Measurements from ENCODE around the gene CD47.

The CD47 gene

DNA sequence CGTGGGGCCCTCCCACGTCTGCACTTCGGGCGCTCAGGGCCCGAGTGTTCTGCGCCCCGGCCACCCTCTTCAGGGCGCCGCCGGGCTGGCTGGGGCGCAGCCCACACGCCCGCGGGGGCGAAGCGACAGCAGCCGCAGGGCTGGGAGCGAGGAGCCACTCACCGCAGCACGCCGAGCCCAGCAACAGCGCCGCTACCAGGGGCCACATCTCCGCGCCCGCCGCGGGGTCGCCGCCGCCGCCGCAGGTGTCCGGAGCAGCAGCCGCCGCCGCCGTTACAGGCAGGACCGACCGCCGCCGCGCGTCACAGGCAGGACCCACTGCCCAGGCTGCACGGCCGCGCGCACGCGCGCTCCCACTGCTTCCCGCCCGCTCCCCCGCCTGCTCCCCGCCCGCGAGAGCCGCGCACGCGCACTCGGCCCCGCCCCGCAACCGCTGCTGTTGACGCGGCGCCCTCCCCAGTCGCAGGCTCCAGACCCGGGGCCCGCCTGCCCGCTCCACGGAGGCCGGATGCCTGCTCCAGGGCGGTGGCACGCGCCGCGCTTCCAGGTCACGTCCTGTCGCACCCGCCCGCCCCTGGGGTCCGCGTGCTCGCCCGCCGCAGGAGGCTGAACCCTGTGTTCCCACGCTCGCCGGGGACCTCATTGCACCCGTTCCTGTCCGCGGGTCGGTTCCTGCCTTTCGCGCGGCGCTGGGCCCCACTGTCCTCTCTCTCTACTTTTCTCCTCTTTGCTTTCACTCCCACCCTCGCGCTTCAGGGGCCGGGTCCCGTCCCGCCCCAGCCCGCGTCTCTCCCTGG, at the start of gene CD47:
Gene CD47 (minus strand): TSS at position 331 of the 797 bp plus-strand sequence. CDS start 123 bp downstream, at position 208.
- in situ Hi-C loops (cut with HindIII; ENCODE audit: low sequenced_read_pairs): no loop called here

DNA sequence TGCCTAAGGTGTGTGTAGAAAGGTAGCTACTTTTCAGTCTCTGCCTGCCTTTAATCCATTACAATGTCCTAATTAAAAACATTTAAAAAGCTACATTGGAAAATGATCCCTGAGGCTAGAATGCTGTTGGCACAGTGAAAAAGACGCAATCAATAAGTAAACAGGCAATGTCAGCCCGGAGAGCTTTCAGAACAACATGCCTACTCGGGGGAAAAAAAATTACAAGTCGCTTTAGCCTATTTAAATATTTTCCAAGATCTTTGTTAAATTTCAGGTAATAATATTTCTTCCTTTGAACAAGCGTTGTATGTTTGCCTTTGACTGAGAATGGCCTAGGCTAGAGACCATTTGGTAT, 46.6 kb upstream of the CD47 start:
- in situ Hi-C loops (cut with HindIII; ENCODE audit: low sequenced_read_pairs): no loop called here

- in situ Hi-C loops (cut with HindIII; ENCODE audit: low sequenced_read_pairs): no loop called here
These were observed 46.0 kb upstream of the CD47 start for GRCh38 chr3:108136561-108137459.

DNA sequence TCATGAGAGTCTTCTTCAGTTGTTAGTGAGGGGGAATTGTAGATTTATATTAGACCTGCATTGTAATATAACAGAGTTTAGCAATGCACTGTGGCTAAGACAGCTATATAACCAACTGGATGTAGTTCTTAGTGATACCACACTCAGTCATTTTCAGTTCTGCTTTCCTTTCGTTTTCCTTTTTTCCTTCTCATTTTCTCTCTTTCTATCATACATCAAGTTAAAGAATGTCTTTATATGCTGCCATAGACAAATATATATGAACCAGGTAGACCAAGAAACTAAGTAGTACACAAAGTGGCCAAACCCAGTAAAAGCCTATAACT, 43.7 kb upstream of the CD47 start:
- in situ Hi-C loops (cut with HindIII; ENCODE audit: low sequenced_read_pairs): no loop called here

DNA sequence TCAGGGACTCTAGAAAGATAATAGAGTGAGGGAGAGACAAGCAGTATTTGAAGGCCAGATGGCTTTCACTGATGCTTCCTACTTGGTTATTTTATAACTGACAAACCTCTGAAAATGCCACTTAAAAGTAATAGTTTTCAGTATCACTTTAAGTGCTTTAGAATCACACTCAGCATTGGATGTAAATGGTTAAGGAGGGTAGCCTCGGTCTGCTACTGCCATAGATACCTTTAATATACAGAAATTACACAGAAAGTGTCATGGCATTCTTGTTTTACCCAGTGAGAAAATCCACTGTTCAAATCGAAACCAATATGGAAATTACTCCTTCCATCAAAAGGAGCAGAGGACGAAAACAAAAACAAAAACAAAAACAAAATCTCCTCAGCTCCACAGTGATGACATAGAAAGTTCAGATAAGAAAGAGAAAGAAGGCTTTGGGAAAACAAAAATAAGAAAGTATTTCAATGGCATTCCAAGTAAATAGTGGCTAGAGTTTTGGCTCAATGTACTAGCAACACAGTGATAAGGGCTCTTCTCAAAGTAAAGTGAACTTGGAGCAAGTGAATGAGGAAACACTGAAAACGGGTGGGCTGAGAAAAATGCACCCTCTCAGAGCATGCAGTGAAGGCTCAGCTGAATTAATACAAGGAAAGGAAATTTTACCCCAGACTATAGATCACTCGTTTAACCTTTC, 43.2 kb upstream of the CD47 start:
- in situ Hi-C loops (cut with HindIII; ENCODE audit: low sequenced_read_pairs): no loop called here

DNA sequence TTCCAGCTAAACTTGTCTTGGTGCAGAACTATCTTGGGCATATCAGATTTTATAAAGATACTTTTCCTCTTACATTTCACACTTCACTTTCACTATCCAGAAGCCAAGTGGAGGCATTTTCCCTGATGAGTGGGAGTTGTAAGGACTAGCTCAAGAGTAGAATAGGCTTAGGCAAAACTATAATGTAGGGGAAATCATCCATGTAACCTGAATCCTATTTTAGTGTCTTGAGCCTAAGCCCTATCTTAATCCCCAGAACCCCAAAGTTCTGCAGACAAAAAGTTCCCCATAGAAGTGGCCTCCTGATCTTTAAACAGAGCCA, 42.2 kb upstream of the CD47 start:
- in situ Hi-C loops (cut with HindIII; ENCODE audit: low sequenced_read_pairs): no loop called here

DNA sequence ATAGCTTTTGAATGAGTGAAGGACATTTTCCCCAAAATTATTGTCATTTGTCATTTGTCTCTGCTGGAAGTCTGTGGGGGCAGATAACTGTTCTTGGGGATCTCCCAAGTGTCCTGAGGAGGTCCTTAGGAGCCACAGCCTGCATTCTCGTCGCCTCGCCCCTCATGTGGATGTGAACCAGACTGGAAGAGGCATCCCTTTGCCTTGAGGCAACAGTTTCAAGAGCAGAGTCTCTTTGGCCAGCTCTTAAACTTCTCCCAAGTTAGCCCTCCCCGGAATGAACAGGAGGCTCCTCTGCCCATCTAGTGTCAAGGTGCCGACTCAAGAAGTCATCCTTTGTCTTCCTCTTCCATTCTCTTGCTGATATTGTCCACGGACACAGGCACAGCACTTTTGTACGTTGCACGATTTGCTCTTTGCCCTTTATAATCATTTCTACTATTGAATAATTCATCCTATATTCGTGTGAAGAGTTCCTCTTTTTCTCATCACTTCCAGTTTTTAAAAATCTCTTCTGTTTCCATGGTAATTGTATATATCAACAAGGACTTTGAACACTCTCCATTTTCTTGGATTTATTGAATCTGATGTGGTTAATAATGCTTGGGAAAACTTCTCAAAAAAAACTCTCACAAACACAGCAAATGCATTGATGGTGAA, 40.8 kb upstream of the CD47 start:
- in situ Hi-C loops (cut with HindIII; ENCODE audit: low sequenced_read_pairs): no loop called here

DNA sequence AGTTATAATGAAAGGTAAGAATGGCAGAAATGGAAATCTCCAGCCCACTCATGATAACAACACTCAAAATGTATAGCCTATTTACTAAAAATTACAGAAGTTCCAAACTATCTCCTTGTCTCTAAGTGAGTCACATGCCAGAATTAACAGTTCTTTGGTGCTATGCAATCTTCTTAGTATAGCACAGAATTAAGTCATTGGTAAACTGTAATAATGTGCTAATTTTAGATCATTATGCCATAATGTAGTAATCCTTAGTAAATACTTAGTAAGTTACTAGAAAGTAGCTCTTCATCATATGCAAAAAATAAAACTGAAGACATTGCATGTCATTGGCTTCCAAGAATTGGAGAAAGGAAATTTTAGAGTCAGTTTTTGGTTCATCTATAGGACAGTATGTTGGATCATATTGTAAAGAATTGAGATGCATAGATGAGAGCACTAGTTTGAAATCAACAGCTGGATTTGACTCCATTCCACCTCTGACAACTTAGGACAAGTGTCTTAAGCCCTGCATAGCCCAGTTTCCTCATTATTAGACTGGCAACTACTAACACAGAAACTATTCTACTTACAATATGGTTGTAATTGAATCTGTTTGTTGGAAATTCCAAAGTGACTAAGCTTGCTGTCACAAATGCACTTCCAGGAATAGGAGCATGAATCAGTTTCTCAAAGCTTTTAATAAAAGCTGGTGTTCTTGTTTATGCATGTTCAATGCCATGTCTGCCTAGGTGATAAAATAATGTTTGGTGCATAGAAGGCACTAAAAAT, 40.1 kb upstream of the CD47 start:
- in situ Hi-C loops (cut with HindIII; ENCODE audit: low sequenced_read_pairs): no loop called here

DNA sequence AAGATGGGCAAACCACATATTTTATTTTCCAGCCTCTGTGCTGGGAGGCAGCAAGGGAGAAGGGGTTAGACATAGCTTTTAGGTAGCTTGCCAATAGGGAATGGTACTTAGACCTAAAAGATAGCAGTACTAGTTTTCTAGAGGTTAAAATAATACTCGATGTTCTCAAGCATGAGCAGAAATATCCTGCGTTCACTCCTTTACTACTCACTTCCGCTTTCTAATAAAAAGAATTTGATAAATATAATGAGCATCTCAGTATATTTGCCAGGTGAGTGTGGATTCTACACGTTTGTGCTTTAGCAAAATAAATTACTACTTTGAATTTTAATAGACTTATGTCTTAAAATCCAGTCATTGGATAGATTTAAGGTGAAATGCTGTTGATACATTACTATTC, 39.4 kb upstream of the CD47 start:
- in situ Hi-C loops (cut with HindIII; ENCODE audit: low sequenced_read_pairs): no loop called here

- in situ Hi-C loops (cut with HindIII; ENCODE audit: low sequenced_read_pairs): no loop called here
These were observed 36.6 kb upstream of the CD47 start for GRCh38 chr3:108127301-108127988.

DNA sequence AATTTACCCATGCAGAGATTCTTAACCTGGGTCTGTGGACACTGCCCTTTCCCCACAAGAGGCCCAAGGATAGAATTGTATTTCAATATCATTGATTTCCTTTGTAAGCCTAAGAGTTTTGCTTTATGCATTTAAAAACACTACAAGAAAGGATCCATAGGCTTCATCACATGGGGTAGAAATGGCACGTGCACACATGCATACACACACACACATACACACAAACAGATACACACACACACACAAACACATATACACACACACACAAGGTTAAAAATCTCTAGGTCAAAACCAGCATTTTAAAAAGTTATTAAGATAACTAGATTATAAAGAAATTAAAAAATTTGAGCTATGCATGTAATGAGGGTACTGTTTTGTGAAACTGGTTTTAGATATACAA, 35.5 kb upstream of the CD47 start:
- in situ Hi-C loops (cut with HindIII; ENCODE audit: low sequenced_read_pairs): no loop called here

- in situ Hi-C loops (cut with HindIII; ENCODE audit: low sequenced_read_pairs): no loop called here
These were observed 34.8 kb upstream of the CD47 start for GRCh38 chr3:108125550-108126071.

- in situ Hi-C loops (cut with HindIII; ENCODE audit: low sequenced_read_pairs): no loop called here
These were observed 34.3 kb upstream of the CD47 start for GRCh38 chr3:108125153-108125543.

- in situ Hi-C loops (cut with HindIII; ENCODE audit: low sequenced_read_pairs): no loop called here
These were observed 33.7 kb upstream of the CD47 start for GRCh38 chr3:108124337-108125152.

- in situ Hi-C loops (cut with HindIII; ENCODE audit: low sequenced_read_pairs): no loop called here
These were observed 32.5 kb upstream of the CD47 start for GRCh38 chr3:108123326-108123725.

DNA sequence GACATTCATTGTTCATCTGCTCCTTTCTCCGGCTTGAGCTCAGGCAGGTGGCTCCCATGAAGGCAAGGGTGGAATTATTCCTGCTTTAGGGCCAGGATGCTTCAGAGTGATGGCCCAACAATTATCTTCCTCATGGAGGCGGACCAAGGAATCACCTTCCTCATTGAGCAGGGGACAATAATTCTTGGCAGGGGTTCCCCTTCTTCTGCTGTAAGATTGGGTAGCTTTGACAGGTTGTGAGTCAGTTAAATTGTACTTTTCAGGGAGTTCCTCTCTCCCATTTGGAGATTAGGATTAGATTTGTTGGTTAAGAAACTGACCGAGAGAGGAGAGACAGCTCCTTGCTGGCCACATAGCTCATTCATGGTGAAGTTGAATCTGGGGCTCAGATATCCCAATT, 31.4 kb upstream of the CD47 start:
- in situ Hi-C loops (cut with HindIII; ENCODE audit: low sequenced_read_pairs): no loop called here

- in situ Hi-C loops (cut with HindIII; ENCODE audit: low sequenced_read_pairs): no loop called here
These were observed 28.7 kb upstream of the CD47 start for GRCh38 chr3:108119398-108120104.

- in situ Hi-C loops (cut with HindIII; ENCODE audit: low sequenced_read_pairs): no loop called here
These were observed 27.4 kb upstream of the CD47 start for GRCh38 chr3:108118038-108118768.
